Erythroblast (primary cell): ENCODE measurements around the gene CD300C.

Experiments
- GATA1 ChIP-seq: IDR thresholded peaks from 2 replicates; pipeline ENCODE4 v1.6.1; 2011; ENCODE audit warnings: low read depth, mild to moderate bottlenecking, control low read depth, low read length, moderate library complexity
- POLR2A ChIP-seq: IDR thresholded peaks from 2 replicates; pipeline ENCODE4 v1.6.1; 2011; ENCODE audit warnings: mild to moderate bottlenecking, low read length

- TF ChIP-seq POLR2A: no peak
- no peak for TF ChIP-seq GATA1
Observed at GRCh38 chr17:74571621-74572270, 25.8 kb upstream of the CD300C start.
